Measurements from ENCODE around the gene GPR35. TPM values are rescaled to one million over a fixed set of nuclear protein-coding genes. Genes with fewer than 3 reads are reported as not detected.
A peak's percentile ranks its signal among the peaks of the same experiment; 100 is the strongest.

The GPR35 gene
- total and polyA plus RNA-seq, 2 of the 13 experiments (the other 11 are each of a cell fraction or from before 2014, with no cell fraction given) = 27.1 to 44.2 TPM

DNA sequence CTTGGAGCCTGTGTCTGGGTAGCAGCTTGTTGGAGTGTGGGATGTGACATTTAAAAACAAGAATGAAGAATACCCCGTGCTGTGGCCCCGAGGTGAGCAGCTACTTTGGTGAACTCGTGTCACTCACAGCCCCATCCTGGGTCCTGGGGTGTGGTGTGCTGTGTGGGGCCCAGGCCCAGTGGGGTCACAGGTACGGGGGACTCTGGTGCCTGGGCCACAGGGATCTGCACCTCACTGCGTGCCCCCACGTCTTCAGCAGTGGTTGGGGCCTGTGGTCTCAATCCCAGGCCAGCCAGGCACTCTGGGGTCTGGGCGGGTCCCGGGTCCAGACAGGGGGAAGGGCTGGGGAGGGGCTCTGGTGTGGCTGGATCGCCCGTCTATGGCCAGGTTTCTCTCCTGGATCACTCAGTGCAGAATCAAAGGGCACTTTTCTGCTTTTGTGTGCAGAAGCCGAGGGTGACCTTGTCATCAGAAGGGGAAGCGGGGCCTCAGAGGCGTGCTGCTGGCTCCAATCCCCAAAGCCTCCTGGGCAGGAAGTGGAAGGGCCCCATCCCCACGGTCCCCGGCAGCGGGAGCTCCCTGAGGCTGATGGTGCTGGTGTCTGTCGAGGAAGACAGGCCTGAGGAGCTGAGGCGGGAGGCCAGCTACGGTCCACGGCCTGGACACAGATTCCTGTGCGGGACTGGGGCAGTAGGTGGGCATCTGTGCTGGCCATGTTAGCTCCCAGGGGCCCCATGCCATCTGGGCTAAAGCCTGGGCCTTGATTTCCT, 1.4 kb downstream of the GPR35 start (continued):
- TF ChIP-seq SP1 (IDR thresholded peaks at IDR 0.05) (no peak), SP1 (CRISPR knock-in tag; IDR thresholded peaks at IDR 0.05) (peak; percentile 21), ZSCAN20 (CRISPR knock-in tag; IDR thresholded peaks at IDR 0.05; ENCODE audit: borderline replicate concordance) (no peak), RAD51 (IDR thresholded peaks at IDR 0.05; ENCODE audit: borderline replicate concordance) (no peak), NR1H2 (CRISPR knock-in tag; IDR thresholded peaks at IDR 0.05; ENCODE audit: borderline replicate concordance, low read depth) (no peak), MIER2 (CRISPR knock-in tag; IDR thresholded peaks at IDR 0.05) (no peak), ZNF749 (CRISPR knock-in tag; IDR thresholded peaks at IDR 0.05; ENCODE audit: borderline replicate concordance) (no peak), ZNF382 (CRISPR knock-in tag; IDR thresholded peaks at IDR 0.05; ENCODE audit: borderline replicate concordance) (no peak), ZNF660 (CRISPR knock-in tag; IDR thresholded peaks at IDR 0.05; ENCODE audit: borderline replicate concordance, low read depth) (no peak), ZNF512 (CRISPR knock-in tag; IDR thresholded peaks at IDR 0.05) (no peak), ZHX1 (CRISPR knock-in tag; IDR thresholded peaks at IDR 0.05; ENCODE audit: low read depth) (no peak), GMEB2 (CRISPR knock-in tag; IDR thresholded peaks at IDR 0.05; ENCODE audit: low read depth) (no peak), XBP1 (CRISPR knock-in tag; IDR thresholded peaks at IDR 0.05) (0 out of 2 replicates have a peak, but pooled peaks have one; percentile 24), ATF7-NPFF (CRISPR knock-in tag; IDR thresholded peaks at IDR 0.05; ENCODE audit: low read depth) (peak; percentile 86), HMGA1 (CRISPR knock-in tag; conservative IDR thresholded peaks at IDR 0.05) (no peak), ZNF766 (CRISPR knock-in tag; IDR thresholded peaks at IDR 0.05; ENCODE audit: borderline replicate concordance) (peak; percentile 80; the same call in 1 of the 2 replicates), ZNF564 (CRISPR knock-in tag; IDR thresholded peaks at IDR 0.05) (0 out of 2 replicates have a peak, but pooled peaks have one; percentile 38), ZNF501 (CRISPR knock-in tag; IDR thresholded peaks at IDR 0.05) (peak; percentile 83)
- TF ChIP-seq, protein P1, sequence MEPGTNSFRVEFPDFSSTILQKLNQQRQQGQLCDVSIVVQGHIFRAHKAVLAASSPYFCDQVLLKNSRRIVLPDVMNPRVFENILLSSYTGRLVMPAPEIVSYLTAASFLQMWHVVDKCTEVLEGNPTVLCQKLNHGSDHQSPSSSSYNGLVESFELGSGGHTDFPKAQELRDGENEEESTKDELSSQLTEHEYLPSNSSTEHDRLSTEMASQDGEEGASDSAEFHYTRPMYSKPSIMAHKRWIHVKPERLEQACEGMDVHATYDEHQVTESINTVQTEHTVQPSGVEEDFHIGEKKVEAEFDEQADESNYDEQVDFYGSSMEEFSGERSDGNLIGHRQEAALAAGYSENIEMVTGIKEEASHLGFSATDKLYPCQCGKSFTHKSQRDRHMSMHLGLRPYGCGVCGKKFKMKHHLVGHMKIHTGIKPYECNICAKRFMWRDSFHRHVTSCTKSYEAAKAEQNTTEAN (CRISPR knock-in tag; conservative IDR thresholded peaks at IDR 0.05) = no peak; the same call in 1 of the 2 replicates
- TF ChIP-seq, protein P2, sequence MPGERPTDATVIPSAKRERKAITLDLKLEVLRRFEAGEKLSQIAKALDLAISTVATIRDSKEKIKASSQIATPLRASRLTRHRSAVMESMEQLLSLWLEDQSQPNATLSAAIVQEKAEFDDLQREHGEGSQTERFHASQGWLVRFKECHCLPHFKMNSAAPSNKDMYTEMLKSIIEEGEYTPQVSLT (CRISPR knock-in tag; IDR thresholded peaks at IDR 0.05; ENCODE audit: borderline replicate concordance, low read depth) = no peak
